AG09319 (cell line): ENCODE data around the gene RBM47.

Experiments used
- DNase-seq: peaks from one replicate; pipeline ENCODE4 v3.0.0-alpha.2; 2010; ENCODE audit warnings: low read depth; ENCODE audit errors: extremely low read depth
- TF ChIP-seq, protein P1 (sequence below): IDR thresholded peaks from 2 replicates; pipeline ENCODE4 v1.5.1; 2011; ENCODE audit warnings: low read depth, mild to moderate bottlenecking, inconsistent platforms, low read length, moderate library complexity

The RBM47 gene

GRCh38 chr4:40600850-40601249 lies 28.8 kb downstream of the RBM47 start:
- no peak for DNase-seq
- TF ChIP-seq, protein P1, sequence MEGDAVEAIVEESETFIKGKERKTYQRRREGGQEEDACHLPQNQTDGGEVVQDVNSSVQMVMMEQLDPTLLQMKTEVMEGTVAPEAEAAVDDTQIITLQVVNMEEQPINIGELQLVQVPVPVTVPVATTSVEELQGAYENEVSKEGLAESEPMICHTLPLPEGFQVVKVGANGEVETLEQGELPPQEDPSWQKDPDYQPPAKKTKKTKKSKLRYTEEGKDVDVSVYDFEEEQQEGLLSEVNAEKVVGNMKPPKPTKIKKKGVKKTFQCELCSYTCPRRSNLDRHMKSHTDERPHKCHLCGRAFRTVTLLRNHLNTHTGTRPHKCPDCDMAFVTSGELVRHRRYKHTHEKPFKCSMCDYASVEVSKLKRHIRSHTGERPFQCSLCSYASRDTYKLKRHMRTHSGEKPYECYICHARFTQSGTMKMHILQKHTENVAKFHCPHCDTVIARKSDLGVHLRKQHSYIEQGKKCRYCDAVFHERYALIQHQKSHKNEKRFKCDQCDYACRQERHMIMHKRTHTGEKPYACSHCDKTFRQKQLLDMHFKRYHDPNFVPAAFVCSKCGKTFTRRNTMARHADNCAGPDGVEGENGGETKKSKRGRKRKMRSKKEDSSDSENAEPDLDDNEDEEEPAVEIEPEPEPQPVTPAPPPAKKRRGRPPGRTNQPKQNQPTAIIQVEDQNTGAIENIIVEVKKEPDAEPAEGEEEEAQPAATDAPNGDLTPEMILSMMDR = no peak

GRCh38 chr4:40599431-40599830 lies 30.2 kb downstream of the RBM47 start:
- TF ChIP-seq, protein P1 = no peak
- no peak for DNase-seq

- no peak for DNase-seq
- TF ChIP-seq, protein P1 = no peak
These were observed 33.1 kb downstream of the RBM47 start for GRCh38 chr4:40596522-40596921.

DNA sequence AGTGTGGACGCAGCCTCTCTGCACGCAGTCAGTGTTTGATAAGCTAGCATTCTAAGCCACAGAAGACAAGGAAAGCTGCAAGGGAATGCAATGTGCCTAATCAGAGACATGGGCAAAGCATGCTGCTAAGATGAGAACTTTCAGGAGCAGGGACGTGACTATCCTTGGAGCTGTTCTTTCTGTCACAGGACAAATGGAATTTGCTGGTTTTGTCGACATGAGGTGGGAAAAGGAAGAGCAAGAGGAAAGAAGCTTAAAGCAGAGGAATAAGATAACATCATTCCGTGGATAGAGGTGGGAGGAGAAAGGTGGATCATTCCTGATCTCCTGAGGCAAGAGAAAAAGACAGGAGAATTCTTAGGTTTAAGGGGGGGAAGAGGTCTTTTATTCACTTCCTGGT lies 33.7 kb downstream of the RBM47 start:
- TF ChIP-seq, protein P1 = no peak
- no peak for DNase-seq

DNA sequence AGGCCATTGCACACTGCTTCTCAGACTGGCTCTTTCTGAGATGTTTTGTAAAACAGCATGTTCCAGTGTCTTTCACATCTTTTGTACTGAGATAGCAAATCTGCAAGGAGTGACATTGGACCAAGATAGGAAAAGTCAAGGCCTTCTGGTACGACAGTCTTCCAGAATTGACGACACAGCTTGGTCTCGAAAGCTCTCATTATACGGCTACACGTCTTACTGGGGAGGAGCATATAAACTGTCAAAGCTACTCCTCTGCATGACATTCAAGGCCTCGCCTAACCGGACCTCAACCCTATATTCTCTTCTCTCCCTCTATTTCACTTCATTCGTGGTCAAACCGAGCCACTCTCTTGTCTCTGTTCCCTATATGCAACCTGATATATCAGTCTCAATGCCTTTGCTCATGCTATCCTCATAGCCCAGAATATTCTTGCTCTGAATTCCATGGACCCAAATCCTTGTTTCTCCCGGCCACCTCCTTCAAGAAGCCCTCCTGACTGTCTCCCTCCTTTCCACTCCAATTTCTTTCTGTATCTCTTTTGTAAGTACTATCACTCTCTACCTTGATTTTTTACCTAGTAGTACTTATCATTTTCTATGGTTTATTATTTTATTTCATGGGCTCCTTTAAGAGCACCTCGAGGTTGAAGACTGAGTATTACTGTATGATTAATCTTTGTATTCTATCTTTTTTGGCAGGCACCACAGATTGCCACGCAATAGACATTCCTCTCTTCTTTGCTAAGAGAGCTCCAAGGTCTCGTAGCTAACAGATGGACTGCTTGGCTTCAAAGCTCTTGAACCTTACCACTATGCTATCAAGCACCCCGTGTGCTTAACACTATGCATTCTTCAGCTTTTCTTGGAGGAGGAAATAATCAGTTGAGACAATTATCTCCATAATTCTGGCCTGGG lies 35.1 kb downstream of the RBM47 start:
- peak; percentile 44 for DNase-seq
- TF ChIP-seq, protein P1 = no peak

GRCh38 chr4:40592034-40592433 lies 37.6 kb downstream of the RBM47 start:
- TF ChIP-seq, protein P1 = no peak

GRCh38 chr4:40587826-40588225 lies 41.8 kb downstream of the RBM47 start:
- no peak for DNase-seq
- TF ChIP-seq, protein P1 = no peak

More at GRCh38 chr4:40592034-40592433, 37.6 kb downstream of the RBM47 start:
- no peak for DNase-seq
